Measurements from ENCODE around the gene SLC16A9.
"Not testable (repeated sequence)": the region's sequence is repeated elsewhere in the genome, so short reads cannot be mapped to it uniquely, and the experiment has no call there.

The SLC16A9 gene

DNA sequence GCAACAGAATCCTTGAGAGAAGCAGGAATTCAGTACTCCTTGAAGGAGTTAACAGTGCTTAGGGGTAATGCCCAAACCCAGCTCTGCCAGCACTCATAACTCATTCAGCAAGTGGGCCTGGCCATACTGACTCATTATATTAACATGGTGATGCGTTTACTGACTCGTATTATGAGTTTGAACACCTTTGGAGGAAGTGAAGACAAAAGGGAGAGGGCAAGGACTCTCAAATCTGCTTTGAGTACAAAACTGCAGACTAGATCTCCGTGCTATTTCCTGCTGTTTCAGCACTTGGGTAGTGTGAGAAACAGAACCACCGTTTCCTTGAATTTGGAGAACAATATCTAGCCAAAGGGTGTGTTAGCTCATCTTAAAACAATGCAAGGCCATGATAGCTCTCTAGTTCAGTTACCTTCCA is 30.8 kb downstream of the SLC16A9 start:
- H3K9me3 ChIP-seq (ENCODE audit: control insufficient read depth in 5 of 5, low read length in 5 of 5): no peaks in the 10 kb centered on the region
- no peak overlapping the region for H3K4me3 ChIP-seq (ENCODE audit: low read depth in 1 of 5, low read length in 5 of 5)
- no peaks in the 10 kb centered on the region for H3K27me3 ChIP-seq (ENCODE audit: control insufficient read depth in 5 of 5, insufficient read depth in 4 of 5, low read length in 5 of 5)
- H3K9ac ChIP-seq (ENCODE audit: low read length in 5 of 5): no peak overlapping the region
- H3K36me3 ChIP-seq (ENCODE audit: control insufficient read depth in 5 of 5, insufficient read depth in 5 of 5, low read length in 5 of 5): no peaks in the 10 kb centered on the region
- H3K27ac ChIP-seq (ENCODE audit: low read depth, low read length): no peak overlapping the region
- no peaks in the 10 kb centered on the region for H3K4me1 ChIP-seq (ENCODE audit: control insufficient read depth in 5 of 5, insufficient read depth in 5 of 5, low read length in 5 of 5)

DNA sequence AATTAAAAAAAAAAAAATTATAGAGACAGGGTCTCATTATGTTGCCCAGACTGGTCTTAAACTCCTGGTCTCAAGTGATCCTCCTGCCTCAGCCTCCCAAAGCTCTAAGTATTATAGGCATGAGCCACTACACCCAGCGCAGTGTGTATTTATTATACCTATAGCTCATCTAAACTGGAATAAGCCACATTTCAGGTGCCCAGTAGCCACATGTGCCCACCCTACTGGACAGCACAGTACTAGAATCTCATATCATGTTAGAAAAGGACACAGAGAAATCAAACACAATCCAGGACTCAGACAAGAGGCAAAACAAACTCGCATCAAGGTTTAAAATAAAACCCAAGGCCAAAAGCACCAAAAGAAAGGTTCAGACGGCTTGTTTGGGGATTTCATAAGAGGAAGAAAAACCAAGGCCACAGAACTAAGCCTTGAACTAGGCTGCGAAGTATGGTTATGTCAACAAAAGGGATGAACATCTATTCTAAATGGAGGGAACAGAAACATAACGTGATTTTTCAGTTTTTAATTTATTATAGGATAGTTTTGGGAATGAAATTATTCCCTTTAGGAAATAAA is 32.3 kb downstream of the SLC16A9 start:
- Histone ChIP-seq H3K9me3 (ENCODE audit: control insufficient read depth in 5 of 5, low read length in 5 of 5) (no peaks in the 10 kb centered on the region), H3K9ac (ENCODE audit: low read length in 5 of 5) (no peak overlapping the region), H3K4me3 (ENCODE audit: low read depth in 1 of 5, low read length in 5 of 5) (no peak overlapping the region), H3K27me3 (ENCODE audit: control insufficient read depth in 5 of 5, insufficient read depth in 4 of 5, low read length in 5 of 5) (no peaks in the 10 kb centered on the region), H3K27ac (ENCODE audit: low read depth, low read length) (no peak overlapping the region), H3K36me3 (ENCODE audit: control insufficient read depth in 5 of 5, insufficient read depth in 5 of 5, low read length in 5 of 5) (no peaks in the 10 kb centered on the region), H3K4me1 (ENCODE audit: control insufficient read depth in 5 of 5, insufficient read depth in 5 of 5, low read length in 5 of 5) (no peaks in the 10 kb centered on the region)

GRCh38 chr10:59675812-59676211 is 33.8 kb downstream of the SLC16A9 start:
- Histone ChIP-seq H3K9me3 (ENCODE audit: control insufficient read depth in 5 of 5, low read length in 5 of 5) (no peaks in the 10 kb centered on the region), H3K9ac (ENCODE audit: low read length in 5 of 5) (no peak overlapping the region), H3K36me3 (ENCODE audit: control insufficient read depth in 5 of 5, insufficient read depth in 5 of 5, low read length in 5 of 5) (no peaks in the 10 kb centered on the region), H3K4me3 (ENCODE audit: low read depth in 1 of 5, low read length in 5 of 5) (no peak overlapping the region), H3K4me1 (ENCODE audit: control insufficient read depth in 5 of 5, insufficient read depth in 5 of 5, low read length in 5 of 5) (no peaks in the 10 kb centered on the region), H3K27me3 (ENCODE audit: control insufficient read depth in 5 of 5, insufficient read depth in 4 of 5, low read length in 5 of 5) (no peaks in the 10 kb centered on the region), H3K27ac (ENCODE audit: low read depth, low read length) (no peak overlapping the region)

- Histone ChIP-seq H3K4me3 (ENCODE audit: low read depth in 1 of 5, low read length in 5 of 5) (no peak overlapping the region), H3K9me3 (ENCODE audit: control insufficient read depth in 5 of 5, low read length in 5 of 5) (no peaks in the 10 kb centered on the region), H3K9ac (ENCODE audit: low read length in 5 of 5) (no peak overlapping the region), H3K4me1 (ENCODE audit: control insufficient read depth in 5 of 5, insufficient read depth in 5 of 5, low read length in 5 of 5) (peaks cover 0 to under 1% (median 0%) of the 10 kb centered on the region in 5 donors), H3K27ac (ENCODE audit: low read depth, low read length) (no peak overlapping the region), H3K36me3 (ENCODE audit: control insufficient read depth in 5 of 5, insufficient read depth in 5 of 5, low read length in 5 of 5) (no peaks in the 10 kb centered on the region), H3K27me3 (ENCODE audit: control insufficient read depth in 5 of 5, insufficient read depth in 4 of 5, low read length in 5 of 5) (no peaks in the 10 kb centered on the region)
Observed at GRCh38 chr10:59674215-59674836, 35.3 kb downstream of the SLC16A9 start.

- H3K27me3 ChIP-seq (ENCODE audit: control insufficient read depth in 5 of 5, insufficient read depth in 4 of 5, low read length in 5 of 5): no peaks in the 10 kb centered on the region
- H3K27ac ChIP-seq (ENCODE audit: low read depth, low read length): no peak overlapping the region
- no peaks in the 10 kb centered on the region for H3K36me3 ChIP-seq (ENCODE audit: control insufficient read depth in 5 of 5, insufficient read depth in 5 of 5, low read length in 5 of 5)
- peaks cover 0 to 5% (median 0%) of the 10 kb centered on the region in 5 donors for H3K4me1 ChIP-seq (ENCODE audit: control insufficient read depth in 5 of 5, insufficient read depth in 5 of 5, low read length in 5 of 5)
- no peaks in the 10 kb centered on the region for H3K9me3 ChIP-seq (ENCODE audit: control insufficient read depth in 5 of 5, low read length in 5 of 5)
- H3K9ac ChIP-seq (ENCODE audit: low read length in 5 of 5): no peak overlapping the region
- H3K4me3 ChIP-seq (ENCODE audit: low read depth in 1 of 5, low read length in 5 of 5): no peak overlapping the region
Observed at GRCh38 chr10:59672150-59672875, 37.3 kb downstream of the SLC16A9 start.

GRCh38 chr10:59670269-59670668 is 39.4 kb downstream of the SLC16A9 start:
- peaks cover 0 to 3% (median 0%) of the 10 kb centered on the region in 5 donors for H3K9me3 ChIP-seq (ENCODE audit: control insufficient read depth in 5 of 5, low read length in 5 of 5)
- no peak overlapping the region for H3K27ac ChIP-seq (ENCODE audit: low read depth, low read length)
- H3K4me1 ChIP-seq (ENCODE audit: control insufficient read depth in 5 of 5, insufficient read depth in 5 of 5, low read length in 5 of 5): peaks cover 0 to 5% (median 0%) of the 10 kb centered on the region in 5 donors
- H3K36me3 ChIP-seq (ENCODE audit: control insufficient read depth in 5 of 5, insufficient read depth in 5 of 5, low read length in 5 of 5): no peaks in the 10 kb centered on the region
- no peaks in the 10 kb centered on the region for H3K27me3 ChIP-seq (ENCODE audit: control insufficient read depth in 5 of 5, insufficient read depth in 4 of 5, low read length in 5 of 5)
- no peak overlapping the region for H3K9ac ChIP-seq (ENCODE audit: low read length in 5 of 5)
- no peak overlapping the region for H3K4me3 ChIP-seq (ENCODE audit: low read depth in 1 of 5, low read length in 5 of 5)

GRCh38 chr10:59668096-59668495 is 41.6 kb downstream of the SLC16A9 start:
- Histone ChIP-seq H3K4me1 (ENCODE audit: control insufficient read depth in 5 of 5, insufficient read depth in 5 of 5, low read length in 5 of 5) (peaks cover 0 to 5% (median 0%) of the 10 kb centered on the region in 5 donors), H3K4me3 (ENCODE audit: low read depth in 1 of 5, low read length in 5 of 5) (no peak overlapping the region), H3K9ac (ENCODE audit: low read length in 5 of 5) (no peak overlapping the region), H3K27me3 (ENCODE audit: control insufficient read depth in 5 of 5, insufficient read depth in 4 of 5, low read length in 5 of 5) (no peaks in the 10 kb centered on the region), H3K27ac (ENCODE audit: low read depth, low read length) (no peak overlapping the region), H3K36me3 (ENCODE audit: control insufficient read depth in 5 of 5, insufficient read depth in 5 of 5, low read length in 5 of 5) (no peaks in the 10 kb centered on the region), H3K9me3 (ENCODE audit: control insufficient read depth in 5 of 5, low read length in 5 of 5) (peaks cover 0 to 3% (median 0%) of the 10 kb centered on the region in 5 donors)

DNA sequence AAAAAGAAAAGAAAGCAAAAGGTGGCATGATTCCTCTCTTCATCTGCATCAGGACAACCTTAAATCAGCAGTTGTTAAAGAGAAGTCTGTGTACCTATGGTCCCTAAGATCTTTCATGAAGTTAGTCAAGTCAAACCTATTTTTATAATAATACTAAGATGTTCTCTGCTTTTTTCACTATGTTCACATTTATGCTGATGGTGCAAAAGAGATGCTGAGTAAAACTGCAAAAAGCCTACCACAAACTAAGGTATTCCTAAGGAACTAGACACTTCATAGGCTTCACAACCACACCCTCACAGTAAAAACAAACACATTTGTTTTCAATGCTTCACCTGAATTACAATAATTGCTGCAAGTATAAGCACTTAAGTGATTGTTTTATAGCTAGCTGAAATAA is 43.3 kb downstream of the SLC16A9 start:
- no peak overlapping the region for H3K9ac ChIP-seq (ENCODE audit: low read length in 5 of 5)
- no peaks in the 10 kb centered on the region for H3K36me3 ChIP-seq (ENCODE audit: control insufficient read depth in 5 of 5, insufficient read depth in 5 of 5, low read length in 5 of 5)
- no peak overlapping the region for H3K4me3 ChIP-seq (ENCODE audit: low read depth in 1 of 5, low read length in 5 of 5)
- peaks cover 0 to 3% (median 0%) of the 10 kb centered on the region in 5 donors for H3K9me3 ChIP-seq (ENCODE audit: control insufficient read depth in 5 of 5, low read length in 5 of 5)
- no peaks in the 10 kb centered on the region for H3K27me3 ChIP-seq (ENCODE audit: control insufficient read depth in 5 of 5, insufficient read depth in 4 of 5, low read length in 5 of 5)
- H3K4me1 ChIP-seq (ENCODE audit: control insufficient read depth in 5 of 5, insufficient read depth in 5 of 5, low read length in 5 of 5): peaks cover 0 to 5% (median 0%) of the 10 kb centered on the region in 5 donors
- no peak overlapping the region for H3K27ac ChIP-seq (ENCODE audit: low read depth, low read length)

- not testable (repeated sequence) for H3K4me1 ChIP-seq (ENCODE audit: control insufficient read depth in 5 of 5, insufficient read depth in 5 of 5, low read length in 5 of 5); H3K36me3 ChIP-seq (ENCODE audit: control insufficient read depth in 5 of 5, insufficient read depth in 5 of 5, low read length in 5 of 5); H3K4me3 ChIP-seq (ENCODE audit: low read depth in 1 of 5, low read length in 5 of 5); H3K9me3 ChIP-seq (ENCODE audit: control insufficient read depth in 5 of 5, low read length in 5 of 5); H3K27ac ChIP-seq (ENCODE audit: low read depth, low read length); H3K27me3 ChIP-seq (ENCODE audit: control insufficient read depth in 5 of 5, insufficient read depth in 4 of 5, low read length in 5 of 5); H3K9ac ChIP-seq (ENCODE audit: low read length in 5 of 5)
Observed at GRCh38 chr10:59663213-59663612, 46.4 kb downstream of the SLC16A9 start.

DNA sequence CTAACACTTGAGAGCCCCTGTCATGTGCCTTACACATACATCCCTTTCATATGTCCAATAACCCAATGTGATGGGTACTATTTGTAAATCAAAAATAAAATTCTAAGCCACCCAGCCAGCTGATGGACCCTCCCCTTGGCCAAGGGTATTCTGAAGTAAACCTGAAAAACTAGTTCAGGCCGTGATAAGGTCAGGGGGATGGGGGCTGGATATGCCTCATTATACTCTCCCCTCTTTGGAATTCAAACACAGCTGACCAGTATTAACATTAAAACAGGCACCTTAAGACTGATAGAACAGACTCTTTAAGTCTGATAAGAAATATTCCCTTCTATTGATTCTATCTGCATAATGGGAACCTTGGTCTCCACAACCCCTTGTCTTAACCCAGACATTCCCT is 51.9 kb downstream of the SLC16A9 start:
- Histone ChIP-seq H3K9ac (ENCODE audit: low read length in 5 of 5) (no peak overlapping the region), H3K9me3 (ENCODE audit: control insufficient read depth in 5 of 5, low read length in 5 of 5) (no peaks in the 10 kb centered on the region), H3K36me3 (ENCODE audit: control insufficient read depth in 5 of 5, insufficient read depth in 5 of 5, low read length in 5 of 5) (no peaks in the 10 kb centered on the region), H3K4me1 (ENCODE audit: control insufficient read depth in 5 of 5, insufficient read depth in 5 of 5, low read length in 5 of 5) (peaks cover 0 to 10% (median 5%) of the 10 kb centered on the region in 5 donors), H3K4me3 (ENCODE audit: low read depth in 1 of 5, low read length in 5 of 5) (no peak overlapping the region), H3K27ac (ENCODE audit: low read depth, low read length) (no peak overlapping the region), H3K27me3 (ENCODE audit: control insufficient read depth in 5 of 5, insufficient read depth in 4 of 5, low read length in 5 of 5) (no peaks in the 10 kb centered on the region)

Data from subcutaneous abdominal adipose tissue (tissue), 5 donors.